ENCODE data around the gene CCND3. TPM values are rescaled to one million over a fixed set of nuclear protein-coding genes. Genes with fewer than 3 reads are reported as not detected.
A peak's percentile ranks its signal among the peaks of the same experiment; 100 is the strongest.

Gene CCND3
- total and polyA plus RNA-seq, 2 of the 13 experiments (the other 11 are each of a cell fraction or from before 2014, with no cell fraction given), result 4.3 to 7.2 TPM

DNA sequence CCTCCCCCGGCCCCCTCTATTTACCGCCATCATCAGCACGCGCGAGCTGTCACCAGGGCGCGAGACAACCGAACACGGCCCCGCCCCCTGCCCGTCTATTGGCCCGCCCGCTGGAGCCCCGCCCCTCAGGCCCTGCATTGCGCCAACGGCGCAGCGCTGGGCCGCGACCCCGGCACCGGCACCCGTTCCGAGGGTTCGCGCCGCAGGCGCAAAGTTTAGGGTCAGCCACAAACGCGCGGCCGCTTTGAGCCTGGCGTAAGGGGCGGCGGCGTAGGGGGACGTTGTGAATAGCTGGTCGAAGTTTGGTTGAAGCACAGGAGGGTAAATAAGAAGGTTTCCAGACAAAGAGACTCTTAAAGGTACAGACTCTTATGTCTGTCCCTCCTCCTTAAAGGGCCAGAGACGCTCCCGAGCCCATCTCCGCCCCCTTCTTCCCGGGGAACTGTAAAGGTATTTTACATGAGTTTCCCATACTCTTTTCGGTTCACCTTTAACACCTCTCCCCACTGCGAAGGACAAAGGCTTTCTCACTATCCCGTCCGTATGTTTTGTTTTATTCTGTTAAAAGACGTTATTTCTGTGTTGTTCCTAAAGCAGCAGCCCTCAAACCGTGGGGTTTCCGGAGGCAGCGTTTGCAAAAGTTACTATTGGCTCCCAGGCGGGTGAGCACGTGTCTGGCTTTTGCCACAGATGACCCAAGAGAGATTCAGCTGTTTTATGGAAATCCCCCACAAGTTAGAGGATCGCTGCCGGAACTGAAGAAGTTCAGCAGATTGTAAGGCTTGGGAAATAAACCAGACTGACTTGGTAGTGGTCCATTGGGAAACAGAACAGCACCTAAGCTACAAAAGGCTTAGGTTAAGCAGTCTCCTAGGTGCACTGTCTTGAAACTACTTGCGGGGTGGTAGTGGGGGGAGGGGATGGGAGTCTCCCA, 46.0 kb downstream of the CCND3 start, which contains the start of gene USP49 (continued):
- TF ChIP-seq ZNF691 (CRISPR knock-in tag; IDR thresholded peaks at IDR 0.05; ENCODE audit: borderline replicate concordance, low read depth), result no peak
- no peak for TF ChIP-seq ZFP36 (IDR thresholded peaks at IDR 0.05; ENCODE audit: borderline replicate concordance, low read depth, low read length, partially characterized antibody)
- TF ChIP-seq ZNF34 (CRISPR knock-in tag; IDR thresholded peaks at IDR 0.05; ENCODE audit: borderline replicate concordance), result 0 out of 2 replicates have a peak, but pooled peaks have one; percentile 40
- 0 out of 2 replicates have a peak, but pooled peaks have one; percentile 45 for TF ChIP-seq IKZF5 (CRISPR knock-in tag; IDR thresholded peaks at IDR 0.05)
- no peak for TF ChIP-seq SOX13 (IDR thresholded peaks at IDR 0.05)
- no peak; a peak in 1 of 4 replicates for TF ChIP-seq SOX13 (CRISPR knock-in tag; conservative IDR thresholded peaks at IDR 0.05 in 1 of 2, IDR thresholded peaks at IDR 0.05 in 1 of 2)
- TF ChIP-seq THAP11 (CRISPR knock-in tag; IDR thresholded peaks at IDR 0.05), result peak; percentile 54
- no peak for TF ChIP-seq MLX (CRISPR knock-in tag; IDR thresholded peaks at IDR 0.05)
- no peak for TF ChIP-seq PBX3 (CRISPR knock-in tag; IDR thresholded peaks at IDR 0.05; ENCODE audit: borderline replicate concordance)
- TF ChIP-seq ZBTB43 (CRISPR knock-in tag; conservative IDR thresholded peaks at IDR 0.05), result no peak
- no peak for TF ChIP-seq ONECUT2 (CRISPR knock-in tag; IDR thresholded peaks at IDR 0.05)
- peak; percentile 50; the same call in 1 of the 2 replicates for TF ChIP-seq NR0B2 (CRISPR knock-in tag; IDR thresholded peaks at IDR 0.05)
- no peak for TF ChIP-seq HNRNPL (IDR thresholded peaks at IDR 0.05; ENCODE audit: low read depth, low read length)
- TF ChIP-seq ZNF234 (CRISPR knock-in tag; conservative IDR thresholded peaks at IDR 0.05), result no peak
- TF ChIP-seq ARHGAP35 (CRISPR knock-in tag; IDR thresholded peaks at IDR 0.05; ENCODE audit: borderline replicate concordance), result no peak
- TF ChIP-seq NCOR1 (IDR thresholded peaks at IDR 0.05; ENCODE audit: borderline replicate concordance, low read length), result peak; percentile 44; the same call in 1 of the 2 replicates
- 0 out of 2 replicates have a peak, but pooled peaks have one; percentile 53 for TF ChIP-seq GTF3A (CRISPR knock-in tag; conservative IDR thresholded peaks at IDR 0.05)
- no peak for TF ChIP-seq ZNF577 (CRISPR knock-in tag; IDR thresholded peaks at IDR 0.05; ENCODE audit: borderline replicate concordance, low read depth)
- no peak for TF ChIP-seq PCBP2 (optimal IDR thresholded peaks at IDR 0.05; ENCODE audit: low read depth, low read length, poor library complexity, severe bottlenecking)
- TF ChIP-seq SMARCE1 (IDR thresholded peaks at IDR 0.05; ENCODE audit: borderline replicate concordance), result no peak
- peak; percentile 62; the same call in 1 of the 2 replicates for TF ChIP-seq GABPB1 (CRISPR knock-in tag; IDR thresholded peaks at IDR 0.05)
- TF ChIP-seq MBNL3 (CRISPR knock-in tag; conservative IDR thresholded peaks at IDR 0.05), result no peak
- TF ChIP-seq NFATC3 (CRISPR knock-in tag; IDR thresholded peaks at IDR 0.05), result 0 out of 2 replicates have a peak, but pooled peaks have one; percentile 70
